ENCODE measurements around the gene TGFBI.
A peak's percentile ranks its signal among the peaks of the same experiment; 100 is the strongest.

TGFBI gene

GRCh38 chr5:136064510-136064909 lies 35.7 kb downstream of the TGFBI start:
- no peak for DNase-seq (ENCODE audit: low spot score)

GRCh38 chr5:136065588-136065987 lies 36.8 kb downstream of the TGFBI start:
- no peak for DNase-seq (ENCODE audit: low spot score)

GRCh38 chr5:136066661-136067271 lies 38.0 kb downstream of the TGFBI start:
- DNase-seq (ENCODE audit: low spot score): peak; percentile 49

- DNase-seq (ENCODE audit: low spot score): no peak
Measured at GRCh38 chr5:136067422-136067821, 38.6 kb downstream of the TGFBI start.

GRCh38 chr5:136070486-136071285 lies 41.9 kb downstream of the TGFBI start:
- DNase-seq (ENCODE audit: low spot score): no peak

GRCh38 chr5:136073714-136074529 lies 45.1 kb downstream of the TGFBI start:
- no peak for DNase-seq (ENCODE audit: low spot score)

GRCh38 chr5:136075466-136075891 lies 46.7 kb downstream of the TGFBI start:
- DNase-seq (ENCODE audit: low spot score): no peak

GRCh38 chr5:136076067-136076466 lies 47.3 kb downstream of the TGFBI start:
- DNase-seq (ENCODE audit: low spot score): no peak

GRCh38 chr5:136076881-136077445 lies 48.2 kb downstream of the TGFBI start:
- DNase-seq (ENCODE audit: low spot score): no peak

- DNase-seq (ENCODE audit: low spot score): no peak
Measured at GRCh38 chr5:136079195-136079985, 50.6 kb downstream of the TGFBI start.

GRCh38 chr5:136080113-136080482 lies 51.3 kb downstream of the TGFBI start:
- DNase-seq (ENCODE audit: low spot score): no peak

GRCh38 chr5:136080483-136081216 lies 51.9 kb downstream of the TGFBI start:
- peak; percentile 86 for DNase-seq (ENCODE audit: low spot score)

GRCh38 chr5:136081217-136081591 lies 52.4 kb downstream of the TGFBI start:
- no peak for DNase-seq (ENCODE audit: low spot score)

GRCh38 chr5:136082390-136083193 lies 53.8 kb downstream of the TGFBI start:
- DNase-seq (ENCODE audit: low spot score): peak; percentile 82

- DNase-seq (ENCODE audit: low spot score): no peak
Measured at GRCh38 chr5:136084698-136085097, 55.9 kb downstream of the TGFBI start.

GRCh38 chr5:136086783-136087566 lies 58.2 kb downstream of the TGFBI start:
- DNase-seq (ENCODE audit: low spot score): no peak

GRCh38 chr5:136087961-136088871 lies 59.4 kb downstream of the TGFBI start:
- DNase-seq (ENCODE audit: low spot score): peak; percentile 61

GRCh38 chr5:136089791-136090190 lies 61.0 kb downstream of the TGFBI start:
- DNase-seq (ENCODE audit: low spot score): no peak

Data from AG08396 (cell line).